Iris pigment epithelial cell (primary cell): ENCODE results near the gene GBX1.

Experiments
- DNase-seq: peaks from one replicate; pipeline ENCODE4 v3.0.0-alpha.2; 2011; ENCODE audit warnings: low read depth

GBX1 gene

GRCh38 chr7:151173386-151174245 lies 6.1 kb upstream of the GBX1 start:
- DNase-seq: no peak

- DNase-seq: peak; percentile 44
These were observed 5.0 kb upstream of the GBX1 start for GRCh38 chr7:151172273-151173141.

- no peak for DNase-seq
These were observed 1.3 kb upstream of the GBX1 start for GRCh38 chr7:151168787-151169162.

GRCh38 chr7:151168003-151168786 lies 701 bp upstream of the GBX1 start:
- no peak for DNase-seq

- DNase-seq: no peak
These were observed 781 bp downstream of the GBX1 start for GRCh38 chr7:151166629-151167196.

- DNase-seq: no peak
These were observed 5.7 kb downstream of the GBX1 start for GRCh38 chr7:151161757-151162156.

- peak; percentile 30 for DNase-seq
These were observed 9.7 kb downstream of the GBX1 start for GRCh38 chr7:151157645-151158329.

- no peak for DNase-seq
These were observed 14.6 kb downstream of the GBX1 start for GRCh38 chr7:151152643-151153513.

GRCh38 chr7:151150388-151150787 lies 17.1 kb downstream of the GBX1 start:
- no peak for DNase-seq

- DNase-seq: no peak
These were observed 18.9 kb downstream of the GBX1 start for GRCh38 chr7:151148319-151149259.

- no peak for DNase-seq
These were observed 20.7 kb downstream of the GBX1 start for GRCh38 chr7:151146761-151147160.

GRCh38 chr7:151144387-151144786 lies 23.1 kb downstream of the GBX1 start:
- no peak for DNase-seq

GRCh38 chr7:151143261-151144015 lies 24.1 kb downstream of the GBX1 start:
- DNase-seq: no peak

- DNase-seq: no peak
These were observed 24.8 kb downstream of the GBX1 start for GRCh38 chr7:151142686-151143040.

- no peak for DNase-seq
These were observed 25.4 kb downstream of the GBX1 start for GRCh38 chr7:151141855-151142685.

- no peak for DNase-seq
These were observed 26.1 kb downstream of the GBX1 start for GRCh38 chr7:151141311-151141854.

GRCh38 chr7:151140826-151141225 lies 26.7 kb downstream of the GBX1 start:
- no peak for DNase-seq
